Left renal pelvis (tissue), 4 donors: ENCODE results near the gene PRM1. TPM values are rescaled to one million over a fixed set of nuclear protein-coding genes. Genes with fewer than 3 reads are reported as not detected.

Experiments
- DNase-seq, 4 donors: peaks; one replicate each; pipeline ENCODE4 v3.0.0-alpha.2; 2013; ENCODE audit warnings: low read depth in 4 of 4, low spot score in 3 of 4
- polyA plus RNA-seq, 4 donors: library from polyadenylated mRNA; unstranded; fragments of 120-200 nt; gene quantifications; one replicate each; pipeline ENCODE4 v1.2.1, GENCODE V29; 2013; ENCODE audit not compliant: insufficient read length in 4 of 4

The PRM1 gene
- polyA plus RNA-seq, 4 donors: not detected

DNA sequence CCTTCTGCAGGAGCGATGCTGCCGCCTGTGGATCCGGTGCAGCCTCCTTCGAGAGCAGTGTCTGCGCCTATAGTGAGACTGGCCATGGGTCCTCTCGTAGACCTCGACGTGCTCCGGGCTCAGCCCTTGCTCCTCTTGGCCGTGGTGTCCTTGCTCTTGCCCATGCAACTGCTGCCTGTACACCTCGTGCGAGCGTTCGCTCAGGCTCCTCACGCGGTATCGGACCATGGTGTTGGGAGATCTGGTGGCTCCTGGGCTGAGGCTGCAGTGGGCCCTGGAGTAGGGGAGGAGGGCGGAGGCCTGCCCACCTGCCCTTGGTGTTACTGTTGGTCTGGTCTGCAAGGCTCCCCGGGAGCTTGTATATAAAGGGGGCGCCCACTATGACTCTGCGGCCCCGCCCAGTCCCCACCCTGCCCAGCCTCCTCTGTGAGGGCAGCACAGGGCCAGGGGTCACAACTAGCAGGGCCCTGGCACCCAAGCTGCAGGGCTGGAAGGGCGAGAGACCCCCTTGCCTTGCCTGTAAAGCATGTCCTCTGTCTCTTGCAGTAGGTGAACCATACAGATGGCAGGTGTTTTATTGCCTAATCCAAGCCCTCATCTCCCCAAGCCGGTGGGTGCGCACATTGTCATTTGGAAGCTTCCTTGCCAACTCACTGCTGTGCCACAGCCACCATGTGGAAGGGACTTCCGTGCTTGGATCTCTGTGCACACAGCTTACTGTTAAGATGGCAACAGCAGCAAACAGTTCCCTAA is 4.8 kb downstream of the PRM1 start, which contains the start of gene PRM2:
TSS of gene PRM2 (minus strand) at position 338 of the 753 bp plus-strand sequence. CDS start at position 228, 110 bp downstream.
- no peak for DNase-seq

DNA sequence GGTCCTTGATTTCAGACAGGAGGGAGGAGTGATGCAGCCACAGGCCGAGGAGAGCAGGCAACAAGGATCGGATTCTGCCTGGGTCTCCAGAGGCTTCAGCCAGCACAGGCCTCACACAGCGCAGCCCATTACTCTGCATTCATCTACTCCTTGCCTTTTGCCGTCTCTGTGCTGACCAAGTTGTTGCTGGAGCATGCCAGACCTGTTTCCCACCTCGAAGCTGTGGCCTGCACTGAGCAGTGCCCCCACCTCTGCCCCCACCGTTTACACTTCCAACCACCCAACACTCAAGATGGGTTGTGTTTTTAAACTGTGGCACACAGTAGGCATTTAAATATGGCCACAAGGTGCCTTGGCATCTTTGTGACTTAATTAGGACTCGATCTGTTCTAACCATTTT is 6.2 kb downstream of the PRM1 start:
- no peak for DNase-seq

DNA sequence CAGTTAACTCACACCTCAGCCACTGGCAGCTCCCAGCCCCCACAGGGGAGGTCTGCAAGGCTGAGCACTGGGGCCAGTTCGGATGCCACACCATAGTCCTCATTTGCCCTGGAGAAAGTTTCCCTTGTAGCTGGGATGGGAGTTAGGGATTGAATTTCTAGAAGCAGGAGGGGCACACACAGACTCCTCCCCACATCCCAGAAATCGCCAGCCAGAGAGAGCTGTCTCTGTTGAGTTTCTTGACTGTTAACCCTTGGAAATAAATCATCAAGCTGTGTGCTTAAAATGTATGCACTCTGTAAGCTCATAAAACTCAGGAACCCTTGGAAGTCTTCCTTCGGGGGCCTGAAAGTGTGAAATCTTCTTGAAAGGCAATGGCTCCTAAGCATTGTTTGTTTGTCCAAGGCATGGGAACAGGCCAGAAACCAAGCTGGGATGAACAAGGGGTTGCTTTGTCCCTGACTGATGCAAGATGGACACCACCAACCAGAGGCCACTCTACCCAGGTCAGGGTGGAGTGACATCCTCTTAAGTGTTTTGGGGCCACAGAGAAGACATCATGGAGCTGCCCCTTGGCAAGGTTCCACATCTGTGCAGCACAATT is 7.3 kb downstream of the PRM1 start:
- DNase-seq: peak in 1 of 4 donors; percentile 59

DNA sequence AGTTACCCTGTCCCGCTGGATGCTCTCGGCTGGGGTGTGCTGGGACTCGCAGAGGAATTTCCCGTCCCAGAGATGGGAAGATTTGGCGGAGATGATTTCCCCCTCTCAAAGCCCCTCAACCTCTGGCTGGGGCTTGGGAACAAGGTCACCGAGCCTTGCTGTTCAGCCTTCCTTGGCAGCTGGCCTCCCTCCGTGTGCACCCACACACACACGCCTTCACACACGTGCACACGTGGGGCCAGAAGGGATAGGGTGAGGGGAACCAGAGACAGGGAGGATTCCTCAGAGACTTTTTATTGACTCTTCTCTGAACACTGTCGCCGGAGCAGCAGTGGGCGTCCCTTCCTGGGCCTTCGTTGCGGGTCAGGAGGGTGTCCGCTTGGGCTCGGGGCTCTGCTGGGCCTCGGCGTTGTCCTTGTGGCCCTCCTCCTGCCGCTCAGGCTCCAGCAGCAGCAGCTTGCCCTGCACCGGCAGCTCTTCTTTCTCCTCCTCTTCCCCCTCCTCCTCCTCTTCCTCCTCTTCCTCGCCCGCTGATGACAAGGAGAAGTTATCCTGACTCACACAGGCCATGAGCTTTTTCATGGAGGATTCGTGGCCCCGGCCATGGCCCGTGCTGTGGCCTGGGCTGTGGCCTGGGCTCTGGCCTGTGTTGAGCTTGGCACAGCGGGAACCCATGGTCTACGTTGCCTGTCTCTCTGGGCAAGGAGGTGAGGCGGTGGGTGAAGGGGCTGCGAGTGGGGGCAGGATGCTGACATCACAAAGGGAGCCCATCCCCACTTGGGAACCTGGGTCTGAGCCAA is 8.0 kb downstream of the PRM1 start, which contains the start of gene PRM3:
TSS of gene PRM3 (minus strand) at position 709 of the 800 bp plus-strand sequence. CDS start at position 675, 34 bp downstream.
- DNase-seq: no peak

DNA sequence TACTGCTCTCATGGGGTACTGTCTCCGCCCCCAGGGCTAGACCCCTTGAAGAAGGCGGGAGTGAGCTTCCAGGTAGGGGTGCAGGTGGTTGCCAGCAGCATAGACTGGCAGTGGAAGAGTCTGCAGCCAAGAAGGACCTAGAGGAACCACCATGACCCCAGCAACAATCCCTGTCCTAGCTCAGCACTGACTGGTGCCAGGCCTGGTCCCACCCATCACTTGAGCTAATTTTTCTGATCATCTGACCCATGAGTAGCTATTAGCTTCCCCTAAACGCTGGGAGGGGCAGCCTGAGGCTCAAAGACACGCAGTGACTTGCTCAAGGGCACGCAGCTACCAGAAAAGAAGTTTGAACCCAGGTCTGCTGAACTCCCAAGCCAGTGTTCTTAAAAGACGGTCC is 8.6 kb downstream of the PRM1 start:
- no peak for DNase-seq

DNA sequence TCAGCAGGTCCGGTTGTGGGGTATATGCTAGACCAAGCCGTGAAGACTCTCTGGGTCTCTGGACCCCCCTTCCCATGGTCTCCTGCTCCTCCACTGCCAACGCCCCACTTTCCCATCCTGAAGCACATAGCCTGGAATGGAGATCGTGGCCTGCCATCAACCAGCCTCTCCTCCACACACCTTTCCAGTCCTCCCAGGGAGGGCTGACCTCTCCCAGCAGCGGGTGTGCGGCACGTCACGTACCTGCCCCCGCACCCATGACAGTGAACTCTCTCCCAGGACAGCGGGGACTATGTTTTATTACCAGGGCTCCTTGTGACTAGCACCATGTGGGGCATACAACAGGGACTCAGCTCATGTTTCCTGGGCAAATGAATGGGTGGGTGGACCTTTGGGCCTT is 9.5 kb downstream of the PRM1 start:
- DNase-seq: no peak

DNA sequence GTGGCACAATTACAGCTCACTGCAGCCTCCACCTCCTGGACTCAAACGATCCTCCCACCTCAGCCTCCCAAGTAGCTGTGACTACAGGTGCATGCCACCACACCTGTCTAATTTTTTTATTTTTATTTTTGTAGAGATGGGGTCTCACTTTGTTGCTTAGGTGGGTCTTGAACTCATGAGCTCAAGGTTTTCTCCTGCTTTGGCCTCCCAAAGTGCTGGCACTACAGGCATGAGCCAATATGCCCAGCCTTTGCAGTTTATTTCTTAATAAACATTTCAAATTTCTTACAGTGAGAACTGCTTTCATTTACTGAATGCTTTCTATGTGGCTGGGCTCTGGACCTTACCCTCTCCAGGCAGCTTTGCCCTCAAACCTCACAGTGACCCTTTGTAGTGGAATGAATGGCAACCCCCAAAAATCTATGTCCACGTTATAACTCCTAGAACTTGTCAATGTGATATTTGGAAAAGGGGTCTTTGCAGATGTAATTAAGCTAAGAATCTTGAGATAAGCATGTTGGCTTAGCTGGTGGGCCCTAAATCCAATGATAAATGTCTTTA is 10.4 kb downstream of the PRM1 start:
- DNase-seq: no peak

DNA sequence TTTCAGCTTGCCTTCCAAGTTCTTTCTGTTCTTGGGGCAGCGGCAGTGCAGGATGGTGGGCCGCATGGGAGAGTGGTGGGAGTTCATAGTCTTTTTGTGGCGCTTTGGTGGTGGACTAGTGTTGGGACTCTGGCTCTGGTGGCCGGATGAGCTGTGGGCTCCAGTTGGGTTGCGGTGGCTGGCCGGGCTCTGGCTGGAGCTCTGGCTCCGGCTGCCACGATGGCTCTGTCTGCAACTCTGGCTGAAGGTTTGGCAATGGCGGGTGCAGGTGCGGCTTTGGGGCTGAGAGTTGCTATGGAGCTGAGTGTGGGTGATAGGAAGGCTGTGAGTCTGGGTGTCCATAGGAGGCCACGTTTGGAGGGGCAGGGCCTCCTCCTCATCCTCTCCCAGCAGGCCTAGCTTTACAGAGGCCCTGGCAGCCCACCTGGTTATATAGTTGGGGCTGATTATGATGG is 12.2 kb downstream of the PRM1 start, which contains the start of gene TNP2:
TSS of gene TNP2 (minus strand) at position 405 of the 455 bp plus-strand sequence. CDS start at position 342, 63 bp downstream.
- DNase-seq: no peak

DNA sequence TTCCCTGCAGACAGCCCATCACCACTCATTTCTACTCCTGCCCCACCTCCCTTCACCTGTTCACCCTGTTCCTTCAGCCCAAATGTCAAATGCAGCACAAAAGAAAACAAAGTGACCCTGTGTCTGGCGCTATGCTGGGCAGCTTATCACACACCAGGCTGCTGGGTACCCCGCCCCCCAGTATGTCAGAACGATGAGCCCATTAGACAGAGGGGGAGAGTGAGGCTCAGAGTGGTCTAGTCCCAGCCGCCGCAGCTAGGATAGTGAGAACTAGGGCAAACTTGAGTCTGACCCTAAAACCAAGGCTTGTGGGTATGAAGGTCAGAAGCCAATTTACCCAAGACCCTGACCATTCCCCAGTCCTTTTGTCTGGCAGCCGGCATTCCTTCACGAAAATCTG is 16.0 kb downstream of the PRM1 start:
- DNase-seq: no peak

DNA sequence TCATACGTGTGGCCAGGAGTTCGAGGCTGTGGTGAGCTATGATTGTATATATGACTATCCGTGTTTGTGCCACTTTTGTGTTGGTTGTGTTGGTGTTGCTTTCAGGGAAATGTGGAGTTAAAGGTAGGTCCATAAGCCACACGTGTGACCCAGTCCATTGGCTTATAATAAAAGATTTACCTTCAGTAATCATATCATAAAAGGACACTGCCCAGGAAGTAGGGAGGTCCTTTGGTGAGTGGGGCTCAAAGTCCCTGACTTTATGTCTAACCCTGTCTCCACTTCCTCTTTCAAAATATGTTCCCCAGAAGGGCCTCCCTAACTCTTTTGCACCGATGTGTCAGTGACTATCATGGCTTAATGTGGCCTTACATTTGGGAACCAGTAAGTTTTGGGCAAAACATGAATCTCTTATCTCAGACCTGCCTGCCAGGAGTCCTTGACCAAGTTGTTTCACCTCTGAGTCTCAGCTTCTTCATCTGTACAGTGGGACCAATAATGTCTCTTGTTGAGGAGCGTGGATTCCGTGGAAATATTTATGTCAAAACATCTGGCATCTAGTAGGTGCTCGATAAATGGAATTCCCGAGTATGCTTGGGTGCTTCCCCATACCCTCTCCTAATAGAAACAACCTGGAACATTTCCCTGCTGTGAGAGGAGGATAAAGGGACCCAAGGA is 16.8 kb downstream of the PRM1 start:
- DNase-seq: no peak

DNA sequence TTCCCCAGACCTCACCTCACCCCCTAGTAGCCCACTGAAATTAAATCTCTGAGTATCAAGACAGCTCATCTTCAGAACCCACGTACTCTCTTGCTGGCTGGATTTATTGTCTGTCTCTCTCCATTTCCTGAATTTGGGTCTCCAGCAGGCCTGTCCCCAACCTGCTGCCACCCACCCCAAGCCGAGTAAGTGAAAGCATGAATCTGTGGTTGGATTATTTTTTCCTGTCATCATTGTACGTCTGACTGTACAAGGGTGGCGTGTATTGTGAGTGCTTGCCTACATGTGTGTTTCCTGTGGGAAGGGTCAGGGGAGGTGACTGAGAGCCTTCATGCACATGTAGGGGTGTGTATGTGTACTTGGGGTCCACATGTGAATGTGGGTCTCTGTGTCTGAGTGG is 17.4 kb downstream of the PRM1 start:
- no peak for DNase-seq

DNA sequence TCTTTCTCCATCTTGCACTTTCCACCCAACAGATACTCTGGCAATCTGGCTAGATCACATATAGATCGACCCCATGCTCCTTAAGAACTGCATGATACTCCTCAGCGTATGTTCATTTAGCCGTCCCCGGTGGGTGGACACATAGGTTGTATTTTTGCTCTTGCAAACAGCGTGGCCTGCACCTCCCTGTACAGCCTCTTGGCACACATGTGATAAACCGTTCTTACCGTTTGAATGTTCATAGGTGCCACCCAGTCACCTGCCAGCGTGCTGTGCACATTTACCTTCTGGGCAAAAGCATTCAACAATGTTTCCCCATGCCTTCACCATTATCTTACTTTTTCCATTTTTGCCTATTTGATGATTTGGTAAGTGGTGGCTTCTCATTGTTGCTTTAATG is 18.2 kb downstream of the PRM1 start:
- DNase-seq: no peak

DNA sequence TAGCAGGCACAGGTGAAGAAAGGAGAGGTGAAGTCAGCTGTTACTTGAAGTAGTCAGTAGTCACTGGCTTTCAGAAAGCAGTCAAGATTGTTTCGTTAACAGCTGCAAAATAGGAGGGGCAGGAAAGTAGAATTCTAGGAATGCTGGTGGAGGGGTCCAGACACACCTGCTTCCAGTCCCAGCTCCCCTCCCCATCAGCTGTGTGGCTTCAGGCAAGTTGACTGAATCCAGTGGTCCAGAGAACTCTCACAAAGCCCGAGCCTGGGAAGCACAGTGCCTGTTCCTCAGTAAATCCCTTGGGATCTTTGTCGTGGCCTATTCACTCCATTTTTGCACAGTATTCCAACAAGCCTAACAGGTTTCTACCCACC is 20.5 kb downstream of the PRM1 start:
- DNase-seq: no peak

DNA sequence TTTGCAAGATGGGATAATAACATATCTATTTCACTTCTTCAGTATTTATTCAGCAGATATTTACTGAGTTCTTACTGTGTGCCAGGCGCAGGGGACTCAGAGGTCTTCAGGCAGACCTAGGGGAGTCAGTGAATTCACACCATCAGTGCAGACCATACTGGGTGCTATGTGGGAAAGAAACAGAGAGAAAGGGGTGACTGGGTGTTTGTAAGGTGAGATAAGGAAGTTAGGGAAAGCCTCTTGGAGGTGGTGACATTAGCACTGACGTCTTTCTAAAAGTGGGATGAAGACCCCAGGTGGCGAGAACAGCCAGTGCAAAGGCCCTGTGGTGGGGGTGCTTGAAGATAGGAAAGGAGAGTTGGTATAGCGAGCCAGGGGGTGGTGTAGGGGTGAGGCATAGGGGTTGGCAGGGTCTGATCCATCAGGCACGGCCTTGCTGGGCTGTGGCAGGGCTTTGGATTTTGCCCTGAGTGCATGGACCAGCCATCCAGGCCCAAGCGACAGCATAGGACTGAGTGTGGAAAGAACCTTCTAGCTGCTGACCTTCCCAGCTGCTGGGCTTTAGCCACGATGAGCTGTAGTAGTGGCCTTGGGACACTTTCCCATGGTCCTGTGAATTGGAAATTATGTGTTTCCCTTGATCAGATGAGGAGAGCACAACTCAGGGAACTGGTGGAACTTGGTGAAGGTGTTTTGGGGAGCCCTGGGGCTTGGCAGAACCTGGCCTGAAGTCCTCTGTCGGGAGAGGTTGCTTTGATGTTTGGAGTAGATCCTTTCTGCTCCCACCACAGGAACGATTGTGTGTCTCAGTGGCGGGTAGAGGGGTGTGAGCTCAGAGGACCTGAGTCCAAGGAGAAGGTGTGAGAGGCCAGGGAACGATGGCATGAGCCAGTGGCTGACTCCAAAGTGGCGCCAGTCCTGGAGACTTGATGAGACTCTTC is 21.2 kb downstream of the PRM1 start:
- DNase-seq: no peak

DNA sequence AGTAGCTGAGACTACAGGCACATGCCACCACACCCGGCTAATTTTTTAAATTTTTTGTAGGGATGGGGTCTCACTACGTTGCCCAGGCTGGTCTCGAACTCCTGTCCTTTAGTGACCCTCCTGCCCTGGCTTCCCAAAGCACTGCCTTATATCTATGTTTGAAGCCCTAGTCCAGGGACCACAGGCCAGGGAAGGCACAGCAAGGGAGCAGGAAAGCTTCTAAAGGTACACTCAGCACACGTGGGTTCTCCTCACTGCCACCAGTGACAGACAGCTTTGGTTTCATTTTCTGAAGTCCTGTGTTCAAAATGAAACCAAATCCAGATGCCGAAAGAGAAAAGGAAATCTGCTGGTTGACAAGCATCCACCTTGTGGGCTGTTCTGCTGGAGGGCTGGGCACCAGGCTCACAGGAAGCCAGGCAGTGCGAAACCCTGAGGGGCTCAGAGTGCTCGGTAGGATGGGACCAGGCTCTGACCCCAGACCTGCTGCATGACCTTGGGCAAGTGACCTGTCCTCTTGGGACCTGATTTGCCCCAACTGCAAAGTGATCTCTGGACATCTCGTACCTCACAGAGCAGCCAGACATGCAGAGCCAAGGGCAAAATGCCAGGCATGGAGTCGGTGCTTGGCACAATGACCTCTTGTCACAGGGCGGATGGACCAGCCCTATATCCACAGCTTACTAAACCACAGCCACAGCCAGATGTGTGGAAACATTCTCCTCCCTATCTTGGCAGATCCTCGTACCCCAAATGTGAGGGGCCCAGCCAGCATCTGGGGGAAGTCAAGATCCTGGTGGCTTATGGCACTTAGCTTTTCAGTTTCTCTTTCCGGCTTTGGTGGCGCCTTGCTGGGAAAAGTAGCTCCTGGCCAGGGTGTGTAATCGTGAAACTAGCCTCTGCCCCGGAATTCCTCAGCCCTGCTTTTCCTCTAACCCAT is 22.3 kb downstream of the PRM1 start:
- no peak for DNase-seq

DNA sequence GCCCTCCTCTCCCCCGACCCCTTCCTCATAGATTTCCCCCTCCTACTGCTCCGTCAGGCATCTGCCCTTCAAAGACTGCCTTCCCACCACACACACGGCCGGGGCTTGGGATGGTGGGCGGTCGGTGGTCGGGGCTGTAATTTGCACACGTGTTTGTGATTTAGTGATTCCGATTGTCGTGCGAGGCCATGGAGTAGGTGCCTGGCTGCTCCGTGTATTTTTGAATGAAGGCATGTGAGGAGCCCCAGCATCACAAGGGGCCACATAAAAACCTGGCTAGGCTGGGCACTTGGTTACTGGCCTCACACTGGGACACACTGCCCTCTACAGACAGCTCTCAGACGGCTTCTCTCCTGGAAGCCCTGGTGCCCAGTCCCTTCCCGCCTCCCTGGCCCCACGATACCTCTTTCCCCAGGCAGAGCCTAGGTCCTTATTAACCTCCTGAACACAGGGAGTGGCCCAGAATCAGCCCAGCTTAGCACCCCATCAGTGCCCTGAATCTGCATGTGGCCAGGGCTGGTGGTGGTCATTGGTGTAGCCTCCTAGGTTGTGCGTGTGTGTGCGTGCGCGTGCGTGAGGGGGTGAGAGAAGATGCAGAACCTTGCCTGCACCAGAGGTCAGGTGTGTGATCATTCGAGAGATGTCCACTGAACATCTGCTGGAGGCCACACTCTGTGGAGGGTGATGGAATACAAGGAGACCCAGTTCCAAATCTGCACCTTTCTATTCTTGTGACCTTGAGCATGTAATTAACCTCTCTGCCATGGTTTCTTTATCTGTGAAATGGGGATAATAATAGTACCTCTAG is 23.8 kb downstream of the PRM1 start:
- peak in 1 of 4 donors; percentile 70 for DNase-seq

DNA sequence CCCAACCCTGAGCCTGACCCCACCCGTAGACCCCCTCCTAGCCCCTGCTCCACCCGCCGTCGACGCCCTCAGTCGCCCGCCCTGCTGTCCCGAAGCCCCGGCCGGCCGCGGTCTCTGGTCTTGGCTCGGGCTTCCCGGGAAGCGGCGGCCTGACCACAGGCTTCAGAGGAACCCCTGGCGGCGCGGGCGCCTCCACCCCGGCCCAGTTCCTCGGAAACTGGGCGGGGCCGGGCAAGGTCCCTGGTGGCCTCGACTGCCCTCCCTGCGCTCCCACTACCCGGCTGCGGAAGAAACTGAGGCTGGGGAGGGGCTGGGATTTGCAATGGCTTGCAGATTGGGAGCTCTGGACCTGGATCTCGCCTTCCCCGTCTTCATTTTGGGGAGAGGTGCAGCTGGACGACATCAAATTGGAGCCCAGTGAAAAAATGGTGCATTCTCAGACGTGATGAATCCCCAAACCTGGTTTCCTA is 24.4 kb downstream of the PRM1 start:
- DNase-seq: no peak
